PFSK-1 (cell line): ENCODE results near the gene A2ML1.

Experiments
- FOXP2 ChIP-seq: optimal IDR thresholded peaks from 2 replicates; pipeline ENCODE3; 2011; ENCODE audit warnings: borderline replicate concordance, control low read depth, inconsistent platforms; ENCODE audit not compliant: insufficient read depth; ENCODE audit errors: extremely low read length, extremely low read depth
- POLR2AphosphoS5 ChIP-seq: IDR thresholded peaks from 2 replicates; pipeline ENCODE4 v1.6.1; 2012; ENCODE audit warnings: low read depth, mild to moderate bottlenecking, control low read depth, low read length, moderate library complexity
- SIN3A ChIP-seq: IDR thresholded peaks from 2 replicates; pipeline ENCODE4 v1.6.1; 2012; ENCODE audit warnings: mild to moderate bottlenecking, low read length, moderate library complexity, borderline replicate concordance; ENCODE audit not compliant: insufficient read depth
- TAF1 ChIP-seq: IDR thresholded peaks from 2 replicates; pipeline ENCODE4 v1.6.1; 2012; ENCODE audit warnings: low read length, control low read depth, borderline replicate concordance; ENCODE audit not compliant: insufficient read depth
- TF ChIP-seq, protein P1 (sequence below), 2 experiments: IDR thresholded peaks; 2 replicates each; pipeline versions ENCODE4 v1.6.1 to v1.8.0; 2011 to 2012; ENCODE audit warnings: low read depth in 2 of 2, low read length in 2 of 2, control low read depth in 1 of 2, inconsistent platforms in 1 of 2, mild to moderate bottlenecking in 1 of 2, moderate library complexity in 1 of 2; ENCODE audit not compliant: insufficient read depth in 1 of 2

A2ML1 gene

GRCh38 chr12:8890313-8891085 is 68.1 kb downstream of the A2ML1 start:
- TF ChIP-seq, protein P1, sequence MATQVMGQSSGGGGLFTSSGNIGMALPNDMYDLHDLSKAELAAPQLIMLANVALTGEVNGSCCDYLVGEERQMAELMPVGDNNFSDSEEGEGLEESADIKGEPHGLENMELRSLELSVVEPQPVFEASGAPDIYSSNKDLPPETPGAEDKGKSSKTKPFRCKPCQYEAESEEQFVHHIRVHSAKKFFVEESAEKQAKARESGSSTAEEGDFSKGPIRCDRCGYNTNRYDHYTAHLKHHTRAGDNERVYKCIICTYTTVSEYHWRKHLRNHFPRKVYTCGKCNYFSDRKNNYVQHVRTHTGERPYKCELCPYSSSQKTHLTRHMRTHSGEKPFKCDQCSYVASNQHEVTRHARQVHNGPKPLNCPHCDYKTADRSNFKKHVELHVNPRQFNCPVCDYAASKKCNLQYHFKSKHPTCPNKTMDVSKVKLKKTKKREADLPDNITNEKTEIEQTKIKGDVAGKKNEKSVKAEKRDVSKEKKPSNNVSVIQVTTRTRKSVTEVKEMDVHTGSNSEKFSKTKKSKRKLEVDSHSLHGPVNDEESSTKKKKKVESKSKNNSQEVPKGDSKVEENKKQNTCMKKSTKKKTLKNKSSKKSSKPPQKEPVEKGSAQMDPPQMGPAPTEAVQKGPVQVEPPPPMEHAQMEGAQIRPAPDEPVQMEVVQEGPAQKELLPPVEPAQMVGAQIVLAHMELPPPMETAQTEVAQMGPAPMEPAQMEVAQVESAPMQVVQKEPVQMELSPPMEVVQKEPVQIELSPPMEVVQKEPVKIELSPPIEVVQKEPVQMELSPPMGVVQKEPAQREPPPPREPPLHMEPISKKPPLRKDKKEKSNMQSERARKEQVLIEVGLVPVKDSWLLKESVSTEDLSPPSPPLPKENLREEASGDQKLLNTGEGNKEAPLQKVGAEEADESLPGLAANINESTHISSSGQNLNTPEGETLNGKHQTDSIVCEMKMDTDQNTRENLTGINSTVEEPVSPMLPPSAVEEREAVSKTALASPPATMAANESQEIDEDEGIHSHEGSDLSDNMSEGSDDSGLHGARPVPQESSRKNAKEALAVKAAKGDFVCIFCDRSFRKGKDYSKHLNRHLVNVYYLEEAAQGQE (IDR thresholded peaks at IDR 0.05; ENCODE audit: insufficient read depth in 1 of 2, low read depth in 2 of 2, low read length in 2 of 2): no peak
- TF ChIP-seq FOXP2 (no peak), POLR2AphosphoS5 (no peak)

DNA sequence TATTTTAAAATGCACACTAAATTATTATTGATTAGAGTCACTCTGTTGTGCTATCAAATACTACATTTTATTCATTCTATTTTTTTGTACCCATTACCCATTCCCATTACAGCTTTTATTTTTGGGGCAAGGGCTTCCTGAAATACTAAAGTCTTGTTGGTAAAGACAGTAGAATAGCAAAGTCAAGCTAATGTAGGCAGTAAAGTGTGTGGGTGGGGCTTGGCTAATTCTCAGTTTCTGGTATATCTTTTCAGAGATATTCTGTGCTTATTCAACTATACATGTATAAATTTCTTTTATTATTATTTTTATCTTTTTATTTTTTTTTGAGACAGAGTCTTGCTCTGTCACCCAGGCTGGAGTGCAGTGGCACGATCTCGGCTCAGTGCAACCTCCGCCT is 69.6 kb downstream of the A2ML1 start:
- TF ChIP-seq TAF1 (no peak), POLR2AphosphoS5 (no peak), FOXP2 (no peak), SIN3A (no peak)
- TF ChIP-seq, protein P1 (IDR thresholded peaks at IDR 0.05; ENCODE audit: insufficient read depth in 1 of 2, low read depth in 2 of 2, low read length in 2 of 2): no peak

DNA sequence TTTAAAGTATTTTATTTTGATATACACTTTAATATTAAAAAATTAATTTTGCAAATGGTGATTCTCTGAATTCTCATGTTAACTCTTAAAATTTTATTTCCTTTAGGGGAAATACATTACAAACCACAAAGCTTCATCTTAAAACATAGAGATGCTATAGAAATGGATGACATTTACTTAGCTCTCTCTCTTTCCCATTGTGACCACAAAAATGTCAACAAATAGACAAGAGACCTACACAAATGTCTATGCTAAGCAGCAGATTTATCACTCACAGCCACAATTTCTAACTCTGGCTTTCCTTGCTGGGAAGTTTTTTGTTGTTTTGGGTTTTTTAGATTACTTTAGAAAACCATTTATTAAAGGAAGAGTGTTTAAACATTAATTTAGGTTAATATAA is 72.0 kb downstream of the A2ML1 start:
- TF ChIP-seq SIN3A: no peak
- no peak for TF ChIP-seq POLR2AphosphoS5
- TF ChIP-seq FOXP2: no peak
- TF ChIP-seq TAF1: no peak
- TF ChIP-seq, protein P1 (IDR thresholded peaks at IDR 0.05; ENCODE audit: insufficient read depth in 1 of 2, low read depth in 2 of 2, low read length in 2 of 2): no peak

GRCh38 chr12:8894986-8895385 is 72.6 kb downstream of the A2ML1 start:
- TF ChIP-seq, protein P1 (IDR thresholded peaks at IDR 0.05; ENCODE audit: insufficient read depth in 1 of 2, low read depth in 2 of 2, low read length in 2 of 2): no peak
- no peak for TF ChIP-seq FOXP2
- no peak for TF ChIP-seq SIN3A
- no peak for TF ChIP-seq TAF1
- TF ChIP-seq POLR2AphosphoS5: no peak

DNA sequence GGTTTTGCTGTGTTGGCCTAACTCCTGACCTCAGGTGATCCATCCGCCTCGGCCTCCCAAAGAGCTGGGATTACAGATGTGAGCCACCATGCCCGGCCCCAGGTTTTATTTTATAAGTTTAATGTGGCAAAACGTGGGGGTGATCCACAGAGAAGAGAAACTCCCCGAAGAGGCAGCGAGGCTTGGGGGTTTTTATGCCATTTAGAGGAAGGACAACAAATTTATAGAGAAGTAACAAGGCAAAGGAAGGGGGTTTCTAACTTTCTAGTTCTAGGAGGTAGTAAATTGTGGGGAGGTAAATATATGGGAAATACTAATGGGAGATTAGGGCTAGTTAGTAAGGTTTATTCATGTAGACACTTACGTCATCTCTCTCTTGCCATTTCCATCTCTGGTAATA is 74.7 kb downstream of the A2ML1 start:
- TF ChIP-seq TAF1 (no peak), POLR2AphosphoS5 (no peak), SIN3A (no peak), FOXP2 (no peak)
- TF ChIP-seq, protein P1 (IDR thresholded peaks at IDR 0.05; ENCODE audit: insufficient read depth in 1 of 2, low read depth in 2 of 2, low read length in 2 of 2): no peak
